Caco-2 (cell line): ENCODE results near the gene GIMAP1. TPM values are rescaled to one million over a fixed set of nuclear protein-coding genes. Genes with fewer than 3 reads are reported as not detected.
A peak's percentile ranks its signal among the peaks of the same experiment; 100 is the strongest.

Experiments used
- BruUV-seq: library from RNA; stranded (reverse); fragments of 400-500 nt; replicated peaks from 2 replicates; lab custom pipeline; 2021; lab: Mats Ljungman, UMichigan
- CTCF ChIA-PET: fragments of 300-600 bp; sonication (Branson Sonifier 250); formaldehyde crosslinking; loops from one replicate; lab custom pipeline; 2022; ENCODE audit warnings: antibody characterized with exemption; lab: Charles Lee
- POLR2A ChIA-PET: fragments of 300-600 bp; sonication (Branson Sonifier 250); formaldehyde crosslinking; loops from one replicate; lab custom pipeline; 2022; ENCODE audit warnings: antibody characterized with exemption; lab: Charles Lee
- DNase-seq, 2 experiments: peaks; one replicate each; pipeline versions ENCODE4 v3.0.0 to v3.0.0-alpha.2; 2020 to 2022
- H3K27me3 ChIP-seq: replicated peaks from 2 replicates; pipeline ENCODE4 v1.6.0; 2011; ENCODE audit warnings: low read length; ENCODE audit not compliant: control insufficient read depth, insufficient read depth
- H3K36me3 ChIP-seq: 2 replicates; pipeline ENCODE4 v1.5.1; 2011; ENCODE audit warnings: low read length; ENCODE audit not compliant: control insufficient read depth, insufficient read depth
- H3K4me1 ChIP-seq: fragments of 250-450 bp; sonication (Bioruptor Pico); 2 replicates; pipeline ENCODE4 v1.5.1; 2020; ENCODE audit warnings: mild to moderate bottlenecking
- H3K4me3 ChIP-seq: 2 replicates; pipeline ENCODE4 v1.5.1; 2011; ENCODE audit warnings: low read depth, mild to moderate bottlenecking, control low read depth, low read length
- H3K9me3 ChIP-seq: fragments of 250-450 bp; sonication (Bioruptor Pico); 2 replicates; pipeline ENCODE4 v1.5.1; 2020; ENCODE audit warnings: mild to moderate bottlenecking, moderate library complexity
- H3K27ac Mint-ChIP-seq: one replicate; pipeline ENCODE4 v1.8.0; 2022; ENCODE audit warnings: mixed read lengths; ENCODE audit not compliant: unreplicated experiment
- H3K27me3 Mint-ChIP-seq: one replicate; pipeline ENCODE4 v1.8.0; 2022; ENCODE audit warnings: mixed read lengths; ENCODE audit not compliant: insufficient read depth, unreplicated experiment
- H3K36me3 Mint-ChIP-seq: one replicate; pipeline ENCODE4 v1.8.0; 2022; ENCODE audit warnings: mild to moderate bottlenecking, mixed read lengths; ENCODE audit not compliant: insufficient read depth, unreplicated experiment
- H3K4me1 Mint-ChIP-seq: one replicate; pipeline ENCODE4 v1.8.0; 2022; ENCODE audit warnings: low read depth, mixed read lengths; ENCODE audit not compliant: unreplicated experiment
- H3K4me3 Mint-ChIP-seq: one replicate; pipeline ENCODE4 v1.8.0; 2022; ENCODE audit warnings: mild to moderate bottlenecking, moderate library complexity, mixed read lengths; ENCODE audit not compliant: unreplicated experiment
- H3K9me3 Mint-ChIP-seq: one replicate; pipeline ENCODE4 v1.8.0; 2022; ENCODE audit warnings: mixed read lengths; ENCODE audit not compliant: unreplicated experiment
- intact Hi-C: fragments of 100-400 bp; cut with micrococcal nuclease; formaldehyde crosslinking; loops from one replicate; pipeline ENCODE4 v1.10.0; 2022; ENCODE audit not compliant: unreplicated experiment
- total RNA-seq: library from RNA; stranded (reverse); gene quantifications from 2 replicates; pipeline ENCODE4 v1.2.3, GENCODE V29; 2022
- TF ChIP-seq, protein P1 (sequence below), 2 experiments: fragments of 200-600 bp in 1 of 2; IDR thresholded peaks; 1 replicate in 1 of 2; 2 replicates in 1 of 2; pipeline versions ENCODE4 v1.5.1 to v1.8.0; 2011 to 2022; ENCODE audit warnings: antibody characterized with exemption in 1 of 2, control low read depth in 1 of 2, inconsistent platforms in 1 of 2, low read depth in 1 of 2, low read length in 1 of 2, mild to moderate bottlenecking in 1 of 2, moderate library complexity in 1 of 2; ENCODE audit not compliant: insufficient read depth in 1 of 2, severe bottlenecking in 1 of 2, unreplicated experiment in 1 of 2

The GIMAP1 gene
- total RNA-seq, 1 experiment from 2014 or later = not detected

DNA sequence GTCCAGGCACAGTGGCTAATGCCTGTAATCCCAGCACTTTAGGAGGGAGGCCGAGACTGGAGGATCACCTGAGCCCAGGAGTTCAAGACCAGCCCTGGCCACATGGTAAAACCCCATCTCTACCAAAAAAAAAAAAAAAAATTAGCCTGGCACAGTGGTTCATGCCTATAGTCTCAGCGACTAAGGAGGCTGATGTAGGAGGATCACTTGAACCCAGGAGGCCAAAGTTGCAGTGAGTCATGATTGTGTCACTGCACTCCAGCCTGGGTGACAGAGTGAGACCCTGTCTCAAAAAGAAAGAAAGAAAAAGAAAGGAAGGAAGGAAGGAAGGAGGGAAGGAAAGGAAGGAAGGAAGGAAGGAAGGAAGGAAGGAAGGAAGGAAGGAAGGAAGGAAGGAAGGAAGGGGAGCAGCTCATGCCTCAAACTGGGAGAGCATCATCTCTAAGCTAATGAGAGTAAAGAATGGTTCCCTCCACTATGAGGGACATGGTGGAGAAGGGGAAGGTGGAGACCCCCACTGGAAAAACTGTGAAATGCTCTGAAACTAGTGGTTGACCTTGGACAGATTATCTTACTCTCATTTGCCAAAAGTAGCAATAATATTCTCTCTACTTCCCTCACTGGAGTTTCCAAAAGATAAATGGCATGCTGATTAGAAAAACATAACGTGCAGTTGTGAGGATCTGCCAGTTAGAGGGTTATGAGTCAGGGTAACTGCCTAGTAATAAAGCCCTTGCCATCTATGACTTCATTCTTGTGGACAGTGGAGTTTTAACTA is 37.6 kb downstream of the GIMAP1 start:
- H3K4me3 Mint-ChIP-seq = no peak overlapping the region
- no peaks in the 10 kb centered on the region for H3K9me3 Mint-ChIP-seq
- H3K4me1 Mint-ChIP-seq = no peaks in the 10 kb centered on the region
- POLR2A ChIA-PET = no interaction called here
- intact Hi-C loops = loop anchor here (1.0 kb wide), 1 partner anchor 306 kb away; no protein-coding TSS in a partner anchor
- H3K36me3 Mint-ChIP-seq = no peaks in the 10 kb centered on the region
- CTCF ChIA-PET = interaction anchor here (0.7 to 1.0 kb wide), 3 partner anchors 27 to 396 kb away, joined by 3 to 10 read pairs (median 5); no protein-coding TSS in a partner anchor
- H3K36me3 ChIP-seq = no peaks in the 10 kb centered on the region
- DNase-seq = peak in 1 of 2 experiments; percentile 24
- no peak overlapping the region for H3K4me3 ChIP-seq
- no peak overlapping the region for H3K27ac Mint-ChIP-seq
- H3K27me3 ChIP-seq = no peaks in the 10 kb centered on the region; the same call in 1 of the 2 replicates
- no TSS peak for BruUV-seq
- H3K9me3 ChIP-seq = no peaks in the 10 kb centered on the region
- TF ChIP-seq, protein P1, sequence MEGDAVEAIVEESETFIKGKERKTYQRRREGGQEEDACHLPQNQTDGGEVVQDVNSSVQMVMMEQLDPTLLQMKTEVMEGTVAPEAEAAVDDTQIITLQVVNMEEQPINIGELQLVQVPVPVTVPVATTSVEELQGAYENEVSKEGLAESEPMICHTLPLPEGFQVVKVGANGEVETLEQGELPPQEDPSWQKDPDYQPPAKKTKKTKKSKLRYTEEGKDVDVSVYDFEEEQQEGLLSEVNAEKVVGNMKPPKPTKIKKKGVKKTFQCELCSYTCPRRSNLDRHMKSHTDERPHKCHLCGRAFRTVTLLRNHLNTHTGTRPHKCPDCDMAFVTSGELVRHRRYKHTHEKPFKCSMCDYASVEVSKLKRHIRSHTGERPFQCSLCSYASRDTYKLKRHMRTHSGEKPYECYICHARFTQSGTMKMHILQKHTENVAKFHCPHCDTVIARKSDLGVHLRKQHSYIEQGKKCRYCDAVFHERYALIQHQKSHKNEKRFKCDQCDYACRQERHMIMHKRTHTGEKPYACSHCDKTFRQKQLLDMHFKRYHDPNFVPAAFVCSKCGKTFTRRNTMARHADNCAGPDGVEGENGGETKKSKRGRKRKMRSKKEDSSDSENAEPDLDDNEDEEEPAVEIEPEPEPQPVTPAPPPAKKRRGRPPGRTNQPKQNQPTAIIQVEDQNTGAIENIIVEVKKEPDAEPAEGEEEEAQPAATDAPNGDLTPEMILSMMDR (IDR thresholded peaks at IDR 0.05; ENCODE audit: insufficient read depth in 1 of 2, low read depth in 1 of 2, low read length in 1 of 2, severe bottlenecking in 1 of 2, unreplicated experiment in 1 of 2) = peak; percentile 22 to 61
- H3K4me1 ChIP-seq = no peaks in the 10 kb centered on the region
- H3K27me3 Mint-ChIP-seq = peaks cover 4% of the 10 kb centered on the region

- BruUV-seq = no TSS peak
- no peaks in the 10 kb centered on the region for H3K27me3 ChIP-seq
Measured at GRCh38 chr7:150754951-150755350, 38.5 kb downstream of the GIMAP1 start.

GRCh38 chr7:150755473-150756099 is 39.2 kb downstream of the GIMAP1 start:
- Histone ChIP-seq H3K36me3 (no peaks in the 10 kb centered on the region), H3K4me3 (no peak overlapping the region), H3K4me1 (no peaks in the 10 kb centered on the region), H3K27me3 (no peaks in the 10 kb centered on the region), H3K9me3 (no peaks in the 10 kb centered on the region)
- BruUV-seq = no TSS peak
- Mint-ChIP-seq H3K36me3 (no peaks in the 10 kb centered on the region), H3K4me3 (no peak overlapping the region), H3K27ac (no peak overlapping the region), H3K4me1 (no peaks in the 10 kb centered on the region), H3K27me3 (no peaks in the 10 kb centered on the region), H3K9me3 (no peaks in the 10 kb centered on the region)
- CTCF ChIA-PET = no interaction called here
- no peak for DNase-seq
- intact Hi-C loops = no loop called here
- POLR2A ChIA-PET = no interaction called here
- TF ChIP-seq, protein P1 (IDR thresholded peaks at IDR 0.05; ENCODE audit: insufficient read depth in 1 of 2, low read depth in 1 of 2, low read length in 1 of 2, severe bottlenecking in 1 of 2, unreplicated experiment in 1 of 2) = no peak

More at GRCh38 chr7:150754951-150755350, 38.5 kb downstream of the GIMAP1 start:
- Histone ChIP-seq H3K36me3 (no peaks in the 10 kb centered on the region), H3K4me1 (no peaks in the 10 kb centered on the region), H3K4me3 (no peak overlapping the region), H3K9me3 (no peaks in the 10 kb centered on the region)
- no peak overlapping the region for H3K27ac Mint-ChIP-seq
- ChIA-PET CTCF (no interaction called here), POLR2A (no interaction called here)
- no peaks in the 10 kb centered on the region for H3K9me3 Mint-ChIP-seq
- H3K27me3 Mint-ChIP-seq = peaks cover 4% of the 10 kb centered on the region
- intact Hi-C loops = loop anchor here (1.0 kb wide), 1 partner anchor 307 kb away; no protein-coding TSS in a partner anchor
- no peaks in the 10 kb centered on the region for H3K36me3 Mint-ChIP-seq
- H3K4me1 Mint-ChIP-seq = no peaks in the 10 kb centered on the region
- no peak for DNase-seq
- TF ChIP-seq, protein P1 (IDR thresholded peaks at IDR 0.05; ENCODE audit: insufficient read depth in 1 of 2, low read depth in 1 of 2, low read length in 1 of 2, severe bottlenecking in 1 of 2, unreplicated experiment in 1 of 2) = no peak
- H3K4me3 Mint-ChIP-seq = no peak overlapping the region
